Fibroblast of mammary gland (primary cell): ENCODE data around the gene PRRC1.
"Not testable (repeated sequence)": the region's sequence is repeated elsewhere in the genome, so short reads cannot be mapped to it uniquely, and the experiment has no call there.

ENCODE experiments used
- DNase-seq: peaks from one replicate; pipeline ENCODE4 v3.0.0-alpha.2; 2010; ENCODE audit warnings: low read depth
- H3K4me3 ChIP-seq: 2 replicates; pipeline ENCODE4 v1.5.1; 2011; ENCODE audit warnings: low read depth, mild to moderate bottlenecking, low read length, moderate library complexity; ENCODE audit not compliant: control insufficient read depth
- CTCF ChIP-seq: conservative IDR thresholded peaks from 2 replicates; pipeline ENCODE4 v1.5.1; 2011; ENCODE audit warnings: low read depth, low read length, inconsistent platforms; ENCODE audit not compliant: control insufficient read depth, insufficient read depth

Gene PRRC1

GRCh38 chr5:127536687-127537086 lies 19.2 kb downstream of the PRRC1 start:
- H3K4me3 ChIP-seq = no peak overlapping the region
- peak; percentile 27 for TF ChIP-seq CTCF
- peak; percentile 17 for DNase-seq

GRCh38 chr5:127540553-127540952 lies 23.1 kb downstream of the PRRC1 start:
- not testable (repeated sequence) for H3K4me3 ChIP-seq, DNase-seq

GRCh38 chr5:127545249-127545648 lies 27.8 kb downstream of the PRRC1 start:
- DNase-seq, H3K4me3 ChIP-seq: not testable (repeated sequence)

GRCh38 chr5:127549551-127549950 lies 32.1 kb downstream of the PRRC1 start:
- peak; percentile 4 for DNase-seq
- TF ChIP-seq CTCF = no peak
- no peak overlapping the region for H3K4me3 ChIP-seq

GRCh38 chr5:127550652-127551409 lies 33.4 kb downstream of the PRRC1 start:
- no peak for TF ChIP-seq CTCF
- peak; percentile 8 for DNase-seq
- no peak overlapping the region for H3K4me3 ChIP-seq

- TF ChIP-seq CTCF = no peak
- DNase-seq = no peak
- no peak overlapping the region for H3K4me3 ChIP-seq
Measured at GRCh38 chr5:127551410-127552041, 34.1 kb downstream of the PRRC1 start.

GRCh38 chr5:127555826-127556225 lies 38.4 kb downstream of the PRRC1 start:
- H3K4me3 ChIP-seq = no peak overlapping the region
- DNase-seq = no peak
- TF ChIP-seq CTCF = no peak
